Measurements from ENCODE around the gene SIX3.

SIX3 gene

GRCh38 chr2:44960871-44961270 lies 19.4 kb downstream of the SIX3 start:
- no peak for DNase-seq

GRCh38 chr2:44962176-44962695 lies 20.7 kb downstream of the SIX3 start:
- no peak for DNase-seq

GRCh38 chr2:44964752-44965236 lies 23.3 kb downstream of the SIX3 start:
- no peak for DNase-seq

- DNase-seq = no peak
Measured at GRCh38 chr2:44965684-44966083, 24.2 kb downstream of the SIX3 start.

- DNase-seq = no peak
Measured at GRCh38 chr2:44967056-44967455, 25.6 kb downstream of the SIX3 start.

- DNase-seq = no peak
Measured at GRCh38 chr2:44967727-44968432, 26.4 kb downstream of the SIX3 start.

- DNase-seq = no peak
Measured at GRCh38 chr2:44969936-44970335, 28.4 kb downstream of the SIX3 start.

GRCh38 chr2:44970846-44971450 lies 29.4 kb downstream of the SIX3 start:
- no peak for DNase-seq

GRCh38 chr2:44972771-44973535 lies 31.5 kb downstream of the SIX3 start:
- no peak for DNase-seq

- peak; percentile 68 for DNase-seq
Measured at GRCh38 chr2:44974064-44974715, 32.7 kb downstream of the SIX3 start.

- no peak for DNase-seq
Measured at GRCh38 chr2:44975571-44976450, 34.3 kb downstream of the SIX3 start.

- no peak for DNase-seq
Measured at GRCh38 chr2:44979581-44979980, 38.1 kb downstream of the SIX3 start.

- DNase-seq = no peak
Measured at GRCh38 chr2:44980751-44981713, 39.5 kb downstream of the SIX3 start.

- DNase-seq = peak; percentile 25
Measured at GRCh38 chr2:44981714-44982108, 40.2 kb downstream of the SIX3 start.

GRCh38 chr2:44983836-44984604 lies 42.5 kb downstream of the SIX3 start:
- DNase-seq = no peak

- DNase-seq = no peak
Measured at GRCh38 chr2:44989176-44989575, 47.7 kb downstream of the SIX3 start.

GRCh38 chr2:44994377-44994776 lies 52.9 kb downstream of the SIX3 start:
- no peak for DNase-seq
